HG03066 (cell line): Measurements from ENCODE around the gene RFT1.
A peak's percentile ranks its signal among the peaks of the same experiment; 100 is the strongest.

ENCODE experiments used
- ATAC-seq: cut with Tn5 transposase; IDR thresholded peaks from one replicate; pipeline ENCODE4 v1.9.1; 2021; ENCODE audit warnings: low read depth; ENCODE audit not compliant: unreplicated experiment

Gene RFT1, protein sequence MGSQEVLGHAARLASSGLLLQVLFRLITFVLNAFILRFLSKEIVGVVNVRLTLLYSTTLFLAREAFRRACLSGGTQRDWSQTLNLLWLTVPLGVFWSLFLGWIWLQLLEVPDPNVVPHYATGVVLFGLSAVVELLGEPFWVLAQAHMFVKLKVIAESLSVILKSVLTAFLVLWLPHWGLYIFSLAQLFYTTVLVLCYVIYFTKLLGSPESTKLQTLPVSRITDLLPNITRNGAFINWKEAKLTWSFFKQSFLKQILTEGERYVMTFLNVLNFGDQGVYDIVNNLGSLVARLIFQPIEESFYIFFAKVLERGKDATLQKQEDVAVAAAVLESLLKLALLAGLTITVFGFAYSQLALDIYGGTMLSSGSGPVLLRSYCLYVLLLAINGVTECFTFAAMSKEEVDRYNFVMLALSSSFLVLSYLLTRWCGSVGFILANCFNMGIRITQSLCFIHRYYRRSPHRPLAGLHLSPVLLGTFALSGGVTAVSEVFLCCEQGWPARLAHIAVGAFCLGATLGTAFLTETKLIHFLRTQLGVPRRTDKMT

DNA sequence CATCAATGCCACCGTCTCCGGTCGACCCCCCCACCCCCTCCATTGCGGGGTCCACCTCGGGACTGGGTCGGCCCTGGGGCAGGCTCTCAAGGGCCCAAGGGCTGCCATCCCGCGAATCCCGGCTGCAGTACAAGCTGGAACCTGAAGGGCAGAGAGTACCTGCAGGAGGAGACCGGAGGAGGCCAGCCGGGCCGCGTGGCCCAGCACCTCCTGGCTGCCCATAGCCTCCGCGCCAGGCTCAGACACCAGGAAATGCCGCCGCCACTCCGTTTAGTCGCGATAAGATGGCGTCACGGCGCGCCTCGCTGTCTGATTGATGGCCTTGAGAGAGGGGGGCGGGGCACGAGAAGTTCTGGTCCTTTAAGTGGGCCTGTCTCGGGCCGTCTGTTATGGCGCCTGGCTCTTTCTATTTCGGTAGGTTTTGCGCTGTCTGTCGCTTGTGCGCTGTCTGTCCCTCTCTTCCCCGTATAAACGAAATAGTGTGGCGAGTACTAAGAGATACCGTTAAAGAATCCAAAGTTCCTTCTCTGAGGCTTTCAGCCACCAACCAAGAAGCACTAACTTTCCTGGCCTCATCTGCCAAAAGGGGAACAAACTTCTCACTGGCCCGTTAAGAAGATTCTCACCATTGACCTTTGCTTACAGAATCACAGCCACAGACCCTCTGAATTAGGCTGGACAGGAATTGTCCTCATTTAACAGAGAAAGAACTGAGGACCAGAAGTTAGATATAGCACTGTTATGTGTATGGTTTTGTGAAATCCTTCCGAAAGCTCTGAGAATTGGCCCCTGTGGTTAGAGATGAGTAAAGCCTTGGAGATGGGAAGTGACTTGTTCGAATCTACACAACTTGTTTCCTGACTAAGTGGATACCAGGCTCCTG is at the start of gene RFT1:
TSS of gene RFT1 (minus strand) at position 257 of the 883 bp plus-strand sequence. CDS start at position 222, 35 bp downstream.
- peak; percentile 80 for ATAC-seq

DNA sequence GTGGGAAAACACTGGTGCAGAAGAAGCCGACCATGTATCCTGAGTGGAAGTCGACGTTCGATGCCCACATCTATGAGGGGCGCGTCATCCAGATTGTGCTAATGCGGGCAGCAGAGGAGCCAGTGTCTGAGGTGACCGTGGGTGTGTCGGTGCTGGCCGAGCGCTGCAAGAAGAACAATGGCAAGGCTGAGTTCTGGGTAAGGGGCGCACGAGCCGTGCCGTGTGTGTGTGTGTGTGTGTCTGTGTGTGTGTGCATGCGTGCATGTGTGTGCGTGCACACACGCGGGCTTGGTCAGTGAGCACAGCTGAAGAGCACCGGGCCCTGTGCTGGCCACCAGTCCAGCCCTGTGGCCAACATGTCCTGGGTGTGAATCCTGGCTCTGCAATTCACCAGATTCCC is 49.3 kb upstream of the RFT1 start:
- ATAC-seq = no peak

DNA sequence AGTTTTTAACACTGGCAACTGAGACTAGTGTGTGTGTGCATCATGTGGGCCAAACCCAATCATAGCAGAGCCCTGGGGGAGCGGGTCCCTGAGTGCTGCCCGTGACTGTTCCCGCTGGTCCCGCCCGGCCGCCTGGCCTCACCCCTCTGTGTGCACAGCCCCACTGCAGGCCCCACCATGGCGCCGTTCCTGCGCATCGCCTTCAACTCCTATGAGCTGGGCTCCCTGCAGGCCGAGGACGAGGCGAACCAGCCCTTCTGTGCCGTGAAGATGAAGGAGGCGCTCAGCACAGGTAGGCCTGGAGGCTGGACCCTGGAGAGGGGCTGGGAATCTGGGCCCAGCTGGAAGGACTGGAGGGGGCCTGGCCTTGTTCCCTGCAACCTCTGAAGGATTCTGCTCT is 48.0 kb upstream of the RFT1 start:
- ATAC-seq = no peak

DNA sequence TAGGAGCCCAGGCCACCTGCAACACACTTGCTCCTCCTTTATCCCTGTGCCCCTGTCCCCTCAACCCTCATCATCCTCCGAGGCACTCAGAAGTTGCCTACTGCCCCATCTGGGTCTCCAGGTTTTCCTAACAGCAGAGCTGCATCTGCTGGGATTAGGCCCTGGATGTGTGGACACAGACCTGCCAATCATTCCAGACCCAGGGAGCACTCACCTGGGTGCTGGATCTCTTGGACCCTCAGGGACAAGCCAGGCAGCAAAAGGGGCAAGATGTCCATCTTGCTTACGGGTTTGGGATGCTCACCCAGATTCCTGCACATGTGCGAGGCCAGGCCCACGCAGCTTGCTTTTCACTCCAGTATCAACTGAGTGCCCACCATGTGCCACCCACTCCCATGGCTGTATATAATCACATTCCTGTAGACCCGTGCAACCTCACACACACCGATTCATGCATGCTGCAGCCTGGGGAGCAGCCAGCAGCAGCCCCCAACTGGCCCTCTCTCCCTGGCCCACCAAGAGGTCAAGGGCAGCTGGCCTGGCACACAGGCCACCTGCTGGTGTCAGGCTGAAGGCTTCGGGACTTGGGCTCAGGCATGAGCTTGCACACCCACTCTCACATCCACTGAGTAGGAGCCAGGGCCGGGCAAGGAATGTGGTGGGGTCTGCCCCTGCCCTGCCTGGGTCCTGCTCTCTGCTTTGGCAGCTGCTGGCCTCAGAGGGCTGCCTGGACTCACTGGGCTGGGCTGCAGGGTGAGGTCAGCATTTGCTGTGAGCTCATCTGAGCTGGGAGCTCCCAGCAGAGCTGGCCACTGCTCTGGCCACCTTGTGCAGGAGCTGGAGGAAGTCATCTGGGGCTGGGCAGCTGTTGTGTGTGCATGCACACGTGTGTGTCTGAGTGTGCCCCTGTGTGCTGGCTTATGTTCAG is 45.6 kb upstream of the RFT1 start:
- no peak for ATAC-seq

DNA sequence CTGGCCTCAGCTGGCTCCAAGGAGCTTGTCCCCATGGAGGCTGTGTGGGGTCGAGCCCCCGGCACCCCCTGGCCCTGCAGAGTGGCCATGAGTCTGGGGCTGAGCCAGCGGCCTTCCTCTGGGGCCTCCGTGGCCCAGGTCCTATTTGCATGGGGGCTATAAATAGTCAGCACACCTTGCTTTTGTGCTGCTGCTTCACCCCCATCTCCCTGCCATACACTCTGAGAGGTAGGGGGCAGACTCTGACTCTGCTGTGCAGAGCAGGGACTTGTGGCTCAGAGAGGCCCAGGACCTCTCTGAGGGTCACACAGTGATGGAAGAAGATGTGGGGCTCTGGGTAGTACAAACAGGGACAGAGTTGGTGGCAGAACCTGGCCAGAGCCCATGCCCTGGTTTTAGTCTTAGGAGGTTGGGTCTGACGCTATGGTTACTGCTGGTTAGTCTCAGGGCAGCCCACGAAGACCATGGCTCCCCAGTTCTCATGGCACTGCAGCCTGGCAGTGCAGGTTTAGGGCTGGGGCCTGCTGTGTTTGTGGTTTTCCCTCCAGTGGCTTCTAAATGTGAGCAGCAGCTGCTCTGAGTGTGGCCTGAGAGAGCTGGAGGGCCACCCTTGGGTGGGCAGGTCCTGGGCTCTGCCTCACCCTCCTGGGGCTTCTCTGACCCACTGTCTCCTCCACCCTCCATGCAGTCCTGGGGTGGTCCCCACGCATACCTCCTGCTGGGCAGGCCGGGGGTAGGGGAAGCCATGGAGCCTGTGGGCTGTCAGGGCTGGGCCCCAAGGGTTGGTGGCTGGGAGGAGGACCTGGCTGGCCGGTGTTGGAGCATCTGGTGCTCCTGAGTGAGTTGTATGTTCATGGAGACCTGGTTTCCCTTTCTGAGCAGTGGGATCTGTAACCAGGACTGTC is 44.4 kb upstream of the RFT1 start:
- ATAC-seq = no peak

DNA sequence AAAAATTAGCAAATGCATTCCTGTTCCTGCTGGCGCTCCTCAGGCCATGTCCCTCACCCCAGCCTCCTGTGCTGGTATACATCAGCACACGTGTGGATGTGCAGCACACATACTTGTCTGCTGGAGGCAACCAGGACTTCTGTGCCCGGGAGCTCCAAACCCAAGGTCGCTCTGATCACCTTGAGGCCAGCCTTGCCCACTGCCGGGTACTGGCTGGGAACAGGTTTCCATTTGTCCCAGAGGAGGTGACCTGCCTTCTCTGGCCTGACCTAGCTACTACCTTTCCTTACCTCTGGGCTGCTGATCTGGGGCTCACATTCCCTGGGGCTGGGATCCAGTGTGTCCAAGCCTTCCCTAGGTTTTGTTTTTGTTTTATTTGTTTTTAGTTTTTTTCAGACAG is 42.9 kb upstream of the RFT1 start:
- ATAC-seq = no peak

DNA sequence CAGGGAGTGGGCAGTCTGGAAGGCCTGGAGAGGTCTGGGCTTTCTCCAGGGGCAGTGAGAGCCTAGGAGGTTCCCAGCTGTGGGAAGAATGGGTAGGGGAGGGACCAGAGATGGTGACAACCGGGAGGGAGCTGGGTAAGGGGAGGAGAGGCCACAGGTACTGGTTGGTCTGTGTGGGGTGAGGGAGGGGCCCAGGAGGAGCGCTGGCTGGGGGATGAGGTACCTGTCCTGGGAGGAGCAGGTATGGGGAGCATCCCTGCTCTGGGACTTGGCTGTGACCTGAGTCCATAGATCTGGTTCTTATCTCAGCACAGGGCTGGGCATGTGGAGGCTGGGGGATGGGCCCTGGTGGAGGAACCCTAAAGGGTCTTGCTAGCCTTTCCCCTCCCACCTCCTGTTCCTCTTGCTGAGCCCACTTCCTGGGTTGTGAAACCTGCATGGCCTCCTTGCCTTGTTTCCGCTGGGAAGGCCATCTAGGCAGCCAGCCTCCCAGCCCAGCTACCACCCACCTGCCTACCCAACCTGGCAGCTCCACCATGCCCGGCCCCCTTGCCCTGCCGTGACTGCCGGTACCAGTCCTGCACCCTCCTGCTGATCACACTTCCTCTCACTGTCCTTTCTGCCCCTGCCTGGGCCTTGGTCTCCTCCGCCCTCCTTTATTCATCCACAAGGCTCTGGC is 41.7 kb upstream of the RFT1 start:
- no peak for ATAC-seq

DNA sequence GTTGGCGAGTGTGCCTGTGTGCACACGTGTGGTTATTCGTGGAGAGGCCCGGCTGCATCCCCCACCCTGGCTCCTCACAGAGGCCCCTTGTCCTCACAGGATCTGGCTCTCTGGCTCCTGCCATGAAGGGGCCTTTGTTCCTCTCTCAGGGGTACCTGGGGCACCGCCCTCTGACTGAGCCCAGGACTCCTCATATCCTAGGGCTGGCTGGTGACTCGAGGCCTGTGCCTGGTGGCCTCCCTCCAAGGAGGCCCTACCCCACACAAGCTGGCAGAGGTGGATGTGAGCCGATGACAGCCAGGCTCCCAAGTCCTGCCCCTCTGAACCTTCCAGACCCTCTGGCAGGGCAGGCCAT is 40.8 kb upstream of the RFT1 start:
- no peak for ATAC-seq

DNA sequence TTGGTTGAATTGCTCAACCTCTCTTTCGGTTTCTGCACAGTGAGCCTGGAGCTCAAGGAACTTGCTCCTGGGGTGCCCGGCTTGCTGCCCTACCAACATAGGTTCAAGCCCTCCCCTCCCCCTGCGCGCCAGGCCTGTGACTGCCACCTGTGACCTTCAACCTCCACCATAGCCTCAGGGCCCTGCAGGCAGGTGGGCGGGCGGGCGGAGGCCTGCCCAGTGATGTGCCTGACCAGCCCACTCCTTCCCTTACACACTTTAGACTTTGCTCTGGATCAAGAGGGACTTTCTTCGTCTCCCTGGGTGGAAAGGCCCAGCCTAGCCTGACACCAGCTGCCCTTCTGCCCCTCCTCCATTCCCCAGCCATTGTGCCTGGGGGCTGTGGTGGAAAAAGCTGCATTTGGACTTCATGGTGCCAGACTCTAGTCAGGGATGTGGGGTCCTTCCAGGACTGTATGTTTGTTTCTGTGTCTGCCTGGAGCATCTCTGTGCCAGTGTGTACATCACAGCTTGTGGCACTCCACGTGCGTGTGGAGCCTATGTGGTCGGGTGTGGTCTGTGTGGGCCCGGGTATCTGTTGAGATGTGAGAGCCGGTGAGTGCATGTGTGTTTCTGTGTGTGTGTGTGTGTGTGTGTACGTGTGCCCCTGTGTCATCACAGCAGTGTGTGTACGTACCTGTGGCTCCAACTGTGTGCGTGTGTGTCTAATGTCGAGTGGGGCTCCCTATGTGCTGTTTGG is 40.3 kb upstream of the RFT1 start:
- ATAC-seq = no peak

DNA sequence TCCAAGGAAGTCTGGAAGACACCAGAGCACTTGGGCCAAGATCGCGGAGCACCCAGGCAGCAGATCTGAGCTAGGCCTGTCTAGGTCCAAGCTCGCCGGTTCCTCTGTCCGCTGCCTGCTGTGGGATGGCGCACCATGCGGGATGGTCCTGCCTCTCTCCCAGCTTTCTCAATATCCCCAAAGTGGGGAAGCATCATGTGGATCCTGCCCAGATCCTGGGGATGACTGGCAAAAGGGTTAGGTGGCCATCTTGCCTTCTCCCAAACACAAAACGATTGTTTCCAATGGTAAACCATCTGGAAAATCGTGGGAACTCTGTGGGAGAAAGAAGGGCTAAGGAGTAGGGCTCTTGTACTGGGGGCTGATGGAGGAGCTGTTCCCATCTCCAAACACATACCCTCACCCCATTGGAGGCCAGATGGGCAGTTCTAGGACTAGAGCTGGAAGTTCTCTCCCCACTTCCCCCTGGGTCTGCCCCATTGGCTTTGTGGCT is 39.6 kb upstream of the RFT1 start:
- peak; percentile 30 for ATAC-seq

DNA sequence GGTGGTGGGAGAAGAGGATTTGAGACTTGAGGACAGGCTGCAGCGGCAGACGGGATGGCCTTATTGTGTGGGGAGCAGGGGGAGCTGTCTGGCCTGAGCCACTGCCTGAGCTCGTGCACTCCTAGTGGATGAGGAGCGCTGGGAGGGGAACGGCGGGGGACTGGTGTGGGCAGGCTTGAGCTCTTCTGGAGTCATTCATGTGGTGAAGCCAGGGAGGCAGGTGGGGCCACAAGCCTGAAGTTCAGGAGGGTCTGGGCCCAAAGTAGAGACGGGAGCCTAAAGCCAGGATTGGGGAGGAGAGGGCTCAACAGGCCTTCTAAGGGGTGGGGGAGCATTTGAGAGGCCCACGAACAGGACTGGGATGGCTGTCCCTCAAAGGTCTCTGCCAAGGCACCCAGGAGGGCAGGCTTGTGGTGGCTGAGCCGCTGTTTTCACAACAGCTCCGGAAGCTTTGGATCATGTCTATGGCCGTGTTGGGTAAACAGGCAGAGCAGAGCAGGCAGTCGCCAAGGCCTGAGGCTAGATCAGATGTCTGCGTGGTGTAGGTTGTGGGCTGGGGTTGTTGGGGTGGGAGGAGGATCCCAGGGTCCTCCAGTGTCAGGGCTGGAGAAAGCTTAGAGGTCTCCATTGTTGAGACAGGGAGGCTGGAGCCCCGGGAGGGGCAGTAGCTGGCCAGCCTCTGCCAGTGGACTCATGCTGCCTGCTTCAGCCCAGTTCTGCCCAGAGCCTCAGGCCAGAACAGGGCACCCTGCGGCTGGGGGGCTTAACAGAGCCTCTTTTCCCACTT is 39.0 kb upstream of the RFT1 start:
- ATAC-seq = no peak

DNA sequence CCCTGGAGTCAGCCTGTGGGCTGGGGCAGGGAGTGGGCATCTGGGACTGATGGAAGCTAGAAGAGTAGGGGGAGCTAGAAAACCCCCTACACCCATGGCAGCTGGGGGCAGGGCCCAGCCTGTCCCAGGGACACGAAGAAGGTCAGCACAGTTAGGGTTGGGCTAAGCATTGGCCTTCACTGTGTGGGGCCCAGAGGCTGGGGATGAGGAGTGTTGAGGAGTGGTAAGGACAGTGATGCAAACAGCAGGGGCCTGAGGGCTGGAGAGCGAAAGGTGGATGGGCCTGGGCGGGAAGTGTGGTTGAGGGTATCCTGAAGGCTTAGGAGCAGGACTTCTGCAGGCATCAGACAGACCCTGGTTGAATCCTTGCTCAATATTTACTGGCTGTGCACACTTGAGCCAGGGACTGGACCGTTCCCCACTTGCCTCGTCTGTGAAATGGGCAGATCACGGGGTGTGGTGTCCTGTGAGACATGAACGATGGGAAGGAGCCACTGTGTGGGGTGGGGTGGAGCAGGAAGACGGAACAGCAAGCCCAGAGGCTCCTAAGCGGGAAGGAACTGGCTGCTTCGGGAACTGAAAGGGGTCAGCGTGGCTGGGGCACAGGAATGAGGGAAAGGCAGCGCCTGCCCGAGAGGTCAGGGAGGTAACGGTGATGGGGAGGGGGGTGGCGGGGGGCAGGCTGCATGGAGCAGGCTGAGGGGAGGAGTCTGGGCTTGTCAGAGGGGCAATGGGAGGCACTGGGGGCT is 38.1 kb upstream of the RFT1 start:
- ATAC-seq = no peak

DNA sequence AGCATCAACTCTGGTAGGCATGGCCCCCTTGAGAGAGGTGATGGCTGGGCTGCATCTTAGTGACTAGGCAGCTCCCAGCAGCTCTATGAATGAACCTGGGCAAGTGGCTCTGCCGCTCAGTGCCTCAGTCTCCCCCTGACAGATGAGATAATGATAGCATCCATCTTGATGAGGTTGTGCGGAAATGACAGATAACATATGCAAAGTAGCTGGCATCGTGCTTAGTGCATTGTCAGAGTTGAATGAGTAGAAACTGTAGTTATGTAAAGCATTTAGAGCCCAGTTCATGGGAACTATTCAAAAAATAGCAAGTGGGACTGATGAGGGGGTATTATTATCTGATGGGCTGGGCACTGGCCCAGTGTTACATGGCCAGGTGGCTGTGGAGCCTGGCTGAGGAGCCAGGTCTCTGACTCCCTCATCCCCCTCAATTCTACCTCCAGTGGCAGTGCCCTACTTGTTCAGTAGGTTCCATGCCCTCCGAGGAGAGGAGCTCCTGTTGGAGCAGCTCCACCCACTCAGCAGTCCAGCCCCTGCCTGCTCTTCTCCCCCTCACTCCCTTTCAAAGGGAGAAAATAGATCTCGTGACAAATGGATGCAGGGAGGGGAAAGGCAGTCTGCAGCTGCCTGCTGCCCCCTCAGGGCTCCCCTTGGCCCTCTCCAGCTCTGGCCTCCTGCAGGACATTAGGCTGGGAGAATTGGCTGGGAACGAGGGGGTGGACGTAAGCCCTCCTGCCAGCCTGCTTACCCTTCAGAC is 37.4 kb upstream of the RFT1 start:
- ATAC-seq = peak; percentile 29

DNA sequence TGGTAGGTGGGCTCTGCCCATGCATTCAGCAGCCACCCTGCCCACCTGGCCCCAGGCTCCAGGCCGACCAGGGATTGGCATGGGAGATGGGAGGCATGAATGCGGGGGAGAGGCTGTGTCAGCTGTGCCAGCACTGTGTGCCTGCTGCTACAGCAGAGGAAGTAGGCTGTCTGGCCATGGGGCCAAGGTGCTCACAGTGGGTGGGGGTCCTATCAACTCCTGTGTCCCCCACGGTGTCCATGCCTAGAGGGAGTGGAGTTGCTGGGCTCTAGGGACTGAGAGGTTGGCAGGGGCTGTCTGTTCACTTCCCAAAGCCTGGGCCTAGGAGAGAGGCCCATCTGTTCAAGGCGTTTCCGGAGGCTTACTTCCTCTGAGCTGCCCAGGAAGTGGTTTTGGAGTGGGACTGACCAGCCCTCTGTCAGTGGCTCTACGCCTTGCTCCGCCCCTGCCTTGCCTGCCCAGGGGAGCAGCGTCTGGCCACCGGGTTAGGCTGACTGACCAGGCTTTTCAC is 36.6 kb upstream of the RFT1 start:
- peak; percentile 34 for ATAC-seq

DNA sequence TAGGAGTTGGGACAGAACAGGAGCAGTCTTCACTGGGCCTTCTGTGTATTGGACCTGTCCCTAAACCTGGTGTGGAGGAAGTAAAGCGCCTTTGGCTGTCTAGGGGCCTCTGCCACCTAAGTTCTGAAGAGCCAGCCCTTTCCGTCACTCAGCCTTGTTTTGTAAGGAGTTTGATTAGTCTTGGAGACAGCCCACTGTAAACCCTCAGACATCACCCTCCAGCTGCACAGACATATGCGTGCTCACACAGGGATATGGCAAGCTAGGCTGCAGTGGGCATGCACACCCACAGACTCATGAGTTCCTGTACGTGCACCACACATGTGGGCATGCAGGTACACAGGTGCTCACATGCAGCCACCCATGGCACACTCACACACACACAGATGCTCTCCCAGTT is 36.0 kb upstream of the RFT1 start:
- ATAC-seq = no peak

DNA sequence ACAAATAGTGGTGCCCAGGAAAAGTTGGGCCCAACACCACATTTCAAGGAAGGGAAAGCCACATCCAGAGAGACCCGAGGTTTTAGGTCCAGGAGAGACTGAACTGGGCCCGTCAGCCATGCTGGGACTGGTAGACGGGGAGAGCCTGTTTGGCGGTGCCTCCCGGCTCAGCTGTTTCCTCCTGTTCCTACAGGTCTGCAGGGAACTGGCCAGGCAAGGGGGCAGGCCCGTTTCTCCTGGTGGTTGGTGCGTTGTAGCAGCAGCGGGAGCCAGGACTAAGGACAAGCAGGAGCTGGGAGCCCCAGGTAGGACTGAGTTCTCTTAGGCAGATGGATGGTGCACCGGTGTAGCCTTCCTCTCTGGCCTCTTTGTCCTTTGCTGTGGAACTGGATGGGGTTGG is 34.7 kb upstream of the RFT1 start:
- no peak for ATAC-seq
